ENCODE measurements around the gene PAGR1. TPM values are rescaled to one million over a fixed set of nuclear protein-coding genes. Genes with fewer than 3 reads are reported as not detected.

Gene PAGR1
- total and polyA plus RNA-seq, 2 of the 8 experiments (the other 6 are each of a cell fraction or from before 2014, with no cell fraction given), result 35.4 to 56.4 TPM

DNA sequence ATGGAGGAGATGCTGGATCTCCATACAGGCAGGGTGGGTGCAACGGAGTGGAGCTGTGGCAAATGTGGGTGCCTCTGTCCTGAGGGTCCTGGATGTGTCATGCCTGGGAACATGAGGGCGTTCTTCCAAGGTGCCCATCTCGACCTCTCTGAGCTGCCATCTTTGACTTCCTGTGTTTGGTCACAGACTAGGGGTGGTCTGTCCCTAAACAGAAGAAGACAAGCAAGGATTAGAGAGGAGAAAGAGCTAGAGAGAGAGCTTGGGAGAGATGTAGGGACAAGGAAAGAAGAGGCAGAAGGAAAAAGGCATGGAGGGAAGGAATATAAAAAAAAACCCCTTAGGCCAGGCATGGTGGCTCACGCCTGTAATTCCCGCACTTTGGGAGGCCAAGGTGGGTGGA lies 41.2 kb upstream of the PAGR1 start:
- Histone ChIP-seq H2BK20ac (ENCODE audit: low read length) (0 out of 2 replicates have a peak overlapping the region, but pooled peaks have one; percentile 8), H3K79me1 (ENCODE audit: low read depth, low read length) (no peaks in the 10 kb centered on the region), H3K56ac (replicated peaks; ENCODE audit: insufficient read length, low read depth, low read length) (no peak overlapping the region), H2AFZ (ENCODE audit: low read length) (no peak overlapping the region), H3K23me2 (ENCODE audit: low read depth, low read length) (no peaks in the 10 kb centered on the region), H3K79me2 (ENCODE audit: control insufficient read depth in 1 of 2, insufficient read depth in 2 of 2, low read length in 2 of 2) (no peaks in the 10 kb centered on the region), H3K23ac (ENCODE audit: insufficient read length) (no peak overlapping the region), H3K36me3 (ENCODE audit: control insufficient read depth in 2 of 4, insufficient read depth in 4 of 4, low read length in 3 of 4) (no peaks in the 10 kb centered on the region), H3K27me3 (replicated peaks in 1 of 4; ENCODE audit: control insufficient read depth in 3 of 4, extremely low read depth in 1 of 4, insufficient read depth in 3 of 4, low read length in 3 of 4) (no peaks in the 10 kb centered on the region; a peak in 1 of 7 replicates), H3K4me3 (ENCODE audit: extremely low read depth in 1 of 4, insufficient read depth in 2 of 4, low read depth in 3 of 4, low read length in 4 of 4) (no peak overlapping the region), H4K20me1 (replicated peaks in 1 of 2; ENCODE audit: control insufficient read depth in 1 of 2, insufficient read depth in 2 of 2, low read length in 2 of 2) (no peaks in the 10 kb centered on the region), H2BK12ac (ENCODE audit: low read depth, low read length) (no peak overlapping the region), H2BK5ac (ENCODE audit: low read depth, low read length) (no peak overlapping the region; the same call in 1 of the 2 replicates), H3K14ac (ENCODE audit: insufficient read length) (no peak overlapping the region), H3K9ac (replicated peaks in 1 of 4; ENCODE audit: extremely low read depth in 1 of 4, low read depth in 3 of 4, low read length in 3 of 4) (no peak overlapping the region), H2BK120ac (replicated peaks; ENCODE audit: low read depth, low read length) (no peak overlapping the region), H3K18ac (ENCODE audit: extremely low read depth, low read length) (no peak overlapping the region), H4K91ac (replicated peaks; ENCODE audit: insufficient read length, low read length) (no peak overlapping the region), H2AK5ac (ENCODE audit: low read depth, low read length) (no peak overlapping the region), H4K5ac (ENCODE audit: insufficient read length, low read depth, low read length) (no peak overlapping the region), H4K8ac (ENCODE audit: extremely low read depth, insufficient read depth, low read length) (no peak overlapping the region), H2BK15ac (ENCODE audit: low read length) (0 out of 2 replicates have a peak overlapping the region, but pooled peaks have one; percentile 19), H3K9me3 (ENCODE audit: insufficient read depth in 2 of 2, low read depth in 1 of 2, low read length in 1 of 2) (no peaks in the 10 kb centered on the region), H3K27ac (ENCODE audit: low read depth, low read length) (no peak overlapping the region), H3K4me1 (replicated peaks in 1 of 4; ENCODE audit: control insufficient read depth in 3 of 4, insufficient read depth in 4 of 4, low read length in 3 of 4) (no peaks in the 10 kb centered on the region), H3K4me2 (ENCODE audit: insufficient read depth in 1 of 2, low read depth in 2 of 2, low read length in 2 of 2) (no peak overlapping the region), H3K4ac (replicated peaks; ENCODE audit: insufficient read length, low read depth, low read length) (no peak overlapping the region)
- FAIRE-seq (no peak), DNase-seq (ENCODE audit: low read depth in 1 of 2, low spot score in 2 of 2) (no peak)
- CTCF ChIA-PET (ENCODE audit: partially characterized antibody), result interaction anchor here (0.6 to 2.3 kb wide), 5 partner anchors 10 to 74 kb away, joined by 3 to 15 read pairs (median 3); no protein-coding TSS in a partner anchor
- 83% methylated on average over 5 of the region's 5 CpGs; no CpG with 5 or more reads in 1 of the 2 experiments for WGBS, 2 experiments (ENCODE audit: extremely low coverage in 1 of 2, insufficient coverage in 1 of 2, insufficient read length in 1 of 2, insufficient replicate concordance in 2 of 2, low coverage in 1 of 2, low lambda C conversion rate in 2 of 2, missing lambda C conversion rate in 1 of 2)
- POLR2A ChIA-PET (ENCODE audit: partially characterized antibody), result interaction anchor here (0.8 to 1.3 kb wide), 6 partner anchors 10 to 75 kb away, joined by 3 to 5 read pairs (median 3); no protein-coding TSS in a partner anchor
- TF ChIP-seq GTF2F1 (IDR thresholded peaks at IDR 0.05; ENCODE audit: borderline replicate concordance, low read depth, low read length) (no peak), MAFK (IDR thresholded peaks at IDR 0.05; ENCODE audit: low read depth, low read length) (no peak), CTBP2 (IDR thresholded peaks at IDR 0.05; ENCODE audit: borderline replicate concordance, insufficient read depth, insufficient read length, low read length) (no peak), CEBPB (IDR thresholded peaks at IDR 0.05; ENCODE audit: low read depth, low read length) (no peak), SUZ12 (IDR thresholded peaks at IDR 0.05; ENCODE audit: low read length) (no peak), HDAC2 (IDR thresholded peaks at IDR 0.05; ENCODE audit: borderline replicate concordance in 1 of 2, low read depth in 2 of 2, low read length in 2 of 2) (no peak), JUND (IDR thresholded peaks at IDR 0.05; ENCODE audit: low read length) (no peak), SP4 (IDR thresholded peaks at IDR 0.05; ENCODE audit: low read length) (no peak), EGR1 (IDR thresholded peaks at IDR 0.05; ENCODE audit: borderline replicate concordance, low read depth, low read length) (no peak), TAF7 (optimal IDR thresholded peaks at IDR 0.05; ENCODE audit: borderline replicate concordance, low read depth, low read length) (no peak)
- TF ChIP-seq, protein P1, sequence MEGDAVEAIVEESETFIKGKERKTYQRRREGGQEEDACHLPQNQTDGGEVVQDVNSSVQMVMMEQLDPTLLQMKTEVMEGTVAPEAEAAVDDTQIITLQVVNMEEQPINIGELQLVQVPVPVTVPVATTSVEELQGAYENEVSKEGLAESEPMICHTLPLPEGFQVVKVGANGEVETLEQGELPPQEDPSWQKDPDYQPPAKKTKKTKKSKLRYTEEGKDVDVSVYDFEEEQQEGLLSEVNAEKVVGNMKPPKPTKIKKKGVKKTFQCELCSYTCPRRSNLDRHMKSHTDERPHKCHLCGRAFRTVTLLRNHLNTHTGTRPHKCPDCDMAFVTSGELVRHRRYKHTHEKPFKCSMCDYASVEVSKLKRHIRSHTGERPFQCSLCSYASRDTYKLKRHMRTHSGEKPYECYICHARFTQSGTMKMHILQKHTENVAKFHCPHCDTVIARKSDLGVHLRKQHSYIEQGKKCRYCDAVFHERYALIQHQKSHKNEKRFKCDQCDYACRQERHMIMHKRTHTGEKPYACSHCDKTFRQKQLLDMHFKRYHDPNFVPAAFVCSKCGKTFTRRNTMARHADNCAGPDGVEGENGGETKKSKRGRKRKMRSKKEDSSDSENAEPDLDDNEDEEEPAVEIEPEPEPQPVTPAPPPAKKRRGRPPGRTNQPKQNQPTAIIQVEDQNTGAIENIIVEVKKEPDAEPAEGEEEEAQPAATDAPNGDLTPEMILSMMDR (IDR thresholded peaks at IDR 0.05; ENCODE audit: control extremely low read depth in 1 of 3, insufficient read depth in 1 of 3, low read depth in 1 of 3, low read length in 3 of 3), result no peak
